ENCODE data around the gene RCOR1. TPM values are rescaled to one million over a fixed set of nuclear protein-coding genes. Genes with fewer than 3 reads are reported as not detected.

RCOR1 gene
- total RNA-seq, 1 donor from 2014 or later: 10.4 TPM

GRCh38 chr14:102775855-102776760, 183.7 kb downstream of the RCOR1 start:
- peak; percentile 20 for DNase-seq (ENCODE audit: low spot score)

GRCh38 chr14:102776761-102777710, 184.6 kb downstream of the RCOR1 start, which contains the start of gene TRAF3:
Gene TRAF3 (plus strand): TSS chr14:102777449. CDS start chr14:102870202, 92,753 bp downstream.
- DNase-seq (ENCODE audit: low spot score): peak; percentile 70

GRCh38 chr14:102777711-102778337, 185.4 kb downstream of the RCOR1 start:
- DNase-seq (ENCODE audit: low spot score): no peak

- peak; percentile 24 for DNase-seq (ENCODE audit: low spot score)
Measured at GRCh38 chr14:102778338-102779083, 186.1 kb downstream of the RCOR1 start.

- no peak for DNase-seq (ENCODE audit: low spot score)
Measured at GRCh38 chr14:102779084-102779462, 186.6 kb downstream of the RCOR1 start.

- no peak for DNase-seq (ENCODE audit: low spot score)
Measured at GRCh38 chr14:102779574-102780315, 187.3 kb downstream of the RCOR1 start.

Other genes with a start within 250 kb of the RCOR1 start
- 19.0 TPM for gene CINP, start 229.8 kb upstream of the RCOR1 start, total RNA-seq (ENCODE audit: insufficient read depth, low replicate concordance)
- gene TECPR2, start 229.7 kb upstream of the RCOR1 start, total RNA-seq (ENCODE audit: insufficient read depth, low replicate concordance): 7.2 TPM
- 11.1 TPM for gene ANKRD9, start 82.9 kb upstream of the RCOR1 start, total RNA-seq (ENCODE audit: insufficient read depth, low replicate concordance)
- 15.6 TPM for gene TRAF3, start 184.8 kb downstream of the RCOR1 start, total RNA-seq (ENCODE audit: insufficient read depth, low replicate concordance)

All from umbilical cord (tissue), 2 donors.